ENCODE data around the gene SYT2.

DNA sequence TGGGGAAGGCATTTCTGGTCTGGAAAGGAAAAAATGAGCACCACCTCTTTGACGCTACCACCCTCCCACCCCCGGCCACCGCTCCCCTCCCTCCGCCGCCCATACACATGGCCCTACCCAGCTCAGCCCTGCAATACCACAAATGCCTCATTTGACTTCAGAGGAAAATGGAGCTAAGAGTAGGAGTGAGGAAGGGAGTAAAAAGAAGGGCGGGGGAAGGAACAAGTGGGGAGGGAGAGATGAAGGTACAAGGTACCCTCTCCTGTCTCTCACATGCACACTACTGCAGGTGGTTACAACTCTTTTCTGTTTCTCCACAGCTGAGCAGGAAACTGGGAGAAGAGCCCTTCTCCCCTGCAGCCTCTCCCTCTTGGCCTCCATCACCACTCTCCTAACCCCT is 7.1 kb downstream of the SYT2 start:
- TF ChIP-seq, protein P1, sequence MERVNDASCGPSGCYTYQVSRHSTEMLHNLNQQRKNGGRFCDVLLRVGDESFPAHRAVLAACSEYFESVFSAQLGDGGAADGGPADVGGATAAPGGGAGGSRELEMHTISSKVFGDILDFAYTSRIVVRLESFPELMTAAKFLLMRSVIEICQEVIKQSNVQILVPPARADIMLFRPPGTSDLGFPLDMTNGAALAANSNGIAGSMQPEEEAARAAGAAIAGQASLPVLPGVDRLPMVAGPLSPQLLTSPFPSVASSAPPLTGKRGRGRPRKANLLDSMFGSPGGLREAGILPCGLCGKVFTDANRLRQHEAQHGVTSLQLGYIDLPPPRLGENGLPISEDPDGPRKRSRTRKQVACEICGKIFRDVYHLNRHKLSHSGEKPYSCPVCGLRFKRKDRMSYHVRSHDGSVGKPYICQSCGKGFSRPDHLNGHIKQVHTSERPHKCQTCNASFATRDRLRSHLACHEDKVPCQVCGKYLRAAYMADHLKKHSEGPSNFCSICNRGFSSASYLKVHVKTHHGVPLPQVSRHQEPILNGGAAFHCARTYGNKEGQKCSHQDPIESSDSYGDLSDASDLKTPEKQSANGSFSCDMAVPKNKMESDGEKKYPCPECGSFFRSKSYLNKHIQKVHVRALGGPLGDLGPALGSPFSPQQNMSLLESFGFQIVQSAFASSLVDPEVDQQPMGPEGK (CRISPR knock-in tag; IDR thresholded peaks at IDR 0.05; ENCODE audit: borderline replicate concordance) = no peak
- TF ChIP-seq ISL1 (CRISPR knock-in tag; IDR thresholded peaks at IDR 0.05) = no peak
- TF ChIP-seq ZFP30 (CRISPR knock-in tag; IDR thresholded peaks at IDR 0.05) = no peak
- TF ChIP-seq, protein P2, sequence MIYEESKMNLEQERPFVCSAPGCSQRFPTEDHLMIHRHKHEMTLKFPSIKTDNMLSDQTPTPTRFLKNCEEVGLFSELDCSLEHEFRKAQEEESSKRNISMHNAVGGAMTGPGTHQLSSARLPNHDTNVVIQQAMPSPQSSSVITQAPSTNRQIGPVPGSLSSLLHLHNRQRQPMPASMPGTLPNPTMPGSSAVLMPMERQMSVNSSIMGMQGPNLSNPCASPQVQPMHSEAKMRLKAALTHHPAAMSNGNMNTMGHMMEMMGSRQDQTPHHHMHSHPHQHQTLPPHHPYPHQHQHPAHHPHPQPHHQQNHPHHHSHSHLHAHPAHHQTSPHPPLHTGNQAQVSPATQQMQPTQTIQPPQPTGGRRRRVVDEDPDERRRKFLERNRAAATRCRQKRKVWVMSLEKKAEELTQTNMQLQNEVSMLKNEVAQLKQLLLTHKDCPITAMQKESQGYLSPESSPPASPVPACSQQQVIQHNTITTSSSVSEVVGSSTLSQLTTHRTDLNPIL (CRISPR knock-in tag; IDR thresholded peaks at IDR 0.05; ENCODE audit: low read depth) = no peak
- TF ChIP-seq OSR1 (CRISPR knock-in tag; IDR thresholded peaks at IDR 0.05) = no peak
- no peak for TF ChIP-seq RARB (CRISPR knock-in tag; IDR thresholded peaks at IDR 0.05)
- TF ChIP-seq ZNF565 (CRISPR knock-in tag; conservative IDR thresholded peaks at IDR 0.05; ENCODE audit: low read depth) = no peak
- TF ChIP-seq ESRRG (CRISPR knock-in tag; IDR thresholded peaks at IDR 0.05) = no peak
- TF ChIP-seq, protein P3, sequence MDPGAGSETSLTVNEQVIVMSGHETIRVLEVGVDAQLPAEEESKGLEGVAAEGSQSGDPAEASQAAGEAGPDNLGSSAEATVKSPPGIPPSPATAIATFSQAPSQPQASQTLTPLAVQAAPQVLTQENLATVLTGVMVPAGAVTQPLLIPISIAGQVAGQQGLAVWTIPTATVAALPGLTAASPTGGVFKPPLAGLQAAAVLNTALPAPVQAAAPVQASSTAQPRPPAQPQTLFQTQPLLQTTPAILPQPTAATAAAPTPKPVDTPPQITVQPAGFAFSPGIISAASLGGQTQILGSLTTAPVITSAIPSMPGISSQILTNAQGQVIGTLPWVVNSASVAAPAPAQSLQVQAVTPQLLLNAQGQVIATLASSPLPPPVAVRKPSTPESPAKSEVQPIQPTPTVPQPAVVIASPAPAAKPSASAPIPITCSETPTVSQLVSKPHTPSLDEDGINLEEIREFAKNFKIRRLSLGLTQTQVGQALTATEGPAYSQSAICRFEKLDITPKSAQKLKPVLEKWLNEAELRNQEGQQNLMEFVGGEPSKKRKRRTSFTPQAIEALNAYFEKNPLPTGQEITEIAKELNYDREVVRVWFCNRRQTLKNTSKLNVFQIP (CRISPR knock-in tag; IDR thresholded peaks at IDR 0.05; ENCODE audit: borderline replicate concordance, low read depth) = no peak
- TF ChIP-seq PPARA (CRISPR knock-in tag; IDR thresholded peaks at IDR 0.05; ENCODE audit: borderline replicate concordance) = no peak
- no peak for TF ChIP-seq ARNTL (CRISPR knock-in tag; IDR thresholded peaks at IDR 0.05; ENCODE audit: borderline replicate concordance, low read depth)
- TF ChIP-seq, protein P4, sequence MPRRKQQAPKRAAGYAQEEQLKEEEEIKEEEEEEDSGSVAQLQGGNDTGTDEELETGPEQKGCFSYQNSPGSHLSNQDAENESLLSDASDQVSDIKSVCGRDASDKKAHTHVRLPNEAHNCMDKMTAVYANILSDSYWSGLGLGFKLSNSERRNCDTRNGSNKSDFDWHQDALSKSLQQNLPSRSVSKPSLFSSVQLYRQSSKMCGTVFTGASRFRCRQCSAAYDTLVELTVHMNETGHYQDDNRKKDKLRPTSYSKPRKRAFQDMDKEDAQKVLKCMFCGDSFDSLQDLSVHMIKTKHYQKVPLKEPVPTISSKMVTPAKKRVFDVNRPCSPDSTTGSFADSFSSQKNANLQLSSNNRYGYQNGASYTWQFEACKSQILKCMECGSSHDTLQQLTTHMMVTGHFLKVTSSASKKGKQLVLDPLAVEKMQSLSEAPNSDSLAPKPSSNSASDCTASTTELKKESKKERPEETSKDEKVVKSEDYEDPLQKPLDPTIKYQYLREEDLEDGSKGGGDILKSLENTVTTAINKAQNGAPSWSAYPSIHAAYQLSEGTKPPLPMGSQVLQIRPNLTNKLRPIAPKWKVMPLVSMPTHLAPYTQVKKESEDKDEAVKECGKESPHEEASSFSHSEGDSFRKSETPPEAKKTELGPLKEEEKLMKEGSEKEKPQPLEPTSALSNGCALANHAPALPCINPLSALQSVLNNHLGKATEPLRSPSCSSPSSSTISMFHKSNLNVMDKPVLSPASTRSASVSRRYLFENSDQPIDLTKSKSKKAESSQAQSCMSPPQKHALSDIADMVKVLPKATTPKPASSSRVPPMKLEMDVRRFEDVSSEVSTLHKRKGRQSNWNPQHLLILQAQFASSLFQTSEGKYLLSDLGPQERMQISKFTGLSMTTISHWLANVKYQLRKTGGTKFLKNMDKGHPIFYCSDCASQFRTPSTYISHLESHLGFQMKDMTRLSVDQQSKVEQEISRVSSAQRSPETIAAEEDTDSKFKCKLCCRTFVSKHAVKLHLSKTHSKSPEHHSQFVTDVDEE (CRISPR knock-in tag; IDR thresholded peaks at IDR 0.05) = no peak
- no peak for TF ChIP-seq GLIS3 (CRISPR knock-in tag; IDR thresholded peaks at IDR 0.05)
- TF ChIP-seq ZC3H10 (CRISPR knock-in tag; IDR thresholded peaks at IDR 0.05) = no peak

All from SK-N-SH treated with all-trans-retinoic acid at 6 μM for 48 hours (cell line).